ENCODE measurements around the gene CDK8.

DNA sequence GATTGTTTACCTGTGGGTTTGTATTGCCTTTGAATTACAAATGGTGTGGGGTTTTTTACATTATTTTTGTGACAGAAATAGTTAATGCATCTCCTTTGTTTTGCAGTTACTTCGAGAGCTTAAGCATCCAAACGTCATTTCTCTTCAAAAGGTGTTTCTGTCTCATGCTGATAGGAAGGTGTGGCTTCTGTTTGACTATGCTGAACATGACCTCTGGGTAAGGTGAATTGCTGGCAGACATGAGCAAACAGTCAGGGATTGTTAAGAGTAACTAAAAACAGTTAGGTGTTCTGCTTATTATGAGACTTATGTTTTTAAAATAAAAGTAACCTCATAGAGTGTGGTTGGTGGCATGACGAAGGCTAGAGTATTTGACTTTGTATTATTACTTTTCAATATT is 95.0 kb downstream of the CDK8 start:
- TF ChIP-seq OSR1 (CRISPR knock-in tag; IDR thresholded peaks at IDR 0.05) (no peak), RARB (CRISPR knock-in tag; IDR thresholded peaks at IDR 0.05) (no peak), ZNF565 (CRISPR knock-in tag; conservative IDR thresholded peaks at IDR 0.05; ENCODE audit: low read depth) (no peak), ARNTL (CRISPR knock-in tag; IDR thresholded peaks at IDR 0.05; ENCODE audit: borderline replicate concordance, low read depth) (no peak), ISL1 (CRISPR knock-in tag; IDR thresholded peaks at IDR 0.05) (no peak), GLIS3 (CRISPR knock-in tag; IDR thresholded peaks at IDR 0.05) (no peak), TSHZ2 (CRISPR knock-in tag; IDR thresholded peaks at IDR 0.05) (no peak), ZFP3 (CRISPR knock-in tag; IDR thresholded peaks at IDR 0.05) (no peak), ZNF70 (CRISPR knock-in tag; IDR thresholded peaks at IDR 0.05) (no peak), CREB5 (CRISPR knock-in tag; IDR thresholded peaks at IDR 0.05; ENCODE audit: low read depth) (no peak), ZFP30 (CRISPR knock-in tag; IDR thresholded peaks at IDR 0.05) (no peak)
- TF ChIP-seq, protein P1, sequence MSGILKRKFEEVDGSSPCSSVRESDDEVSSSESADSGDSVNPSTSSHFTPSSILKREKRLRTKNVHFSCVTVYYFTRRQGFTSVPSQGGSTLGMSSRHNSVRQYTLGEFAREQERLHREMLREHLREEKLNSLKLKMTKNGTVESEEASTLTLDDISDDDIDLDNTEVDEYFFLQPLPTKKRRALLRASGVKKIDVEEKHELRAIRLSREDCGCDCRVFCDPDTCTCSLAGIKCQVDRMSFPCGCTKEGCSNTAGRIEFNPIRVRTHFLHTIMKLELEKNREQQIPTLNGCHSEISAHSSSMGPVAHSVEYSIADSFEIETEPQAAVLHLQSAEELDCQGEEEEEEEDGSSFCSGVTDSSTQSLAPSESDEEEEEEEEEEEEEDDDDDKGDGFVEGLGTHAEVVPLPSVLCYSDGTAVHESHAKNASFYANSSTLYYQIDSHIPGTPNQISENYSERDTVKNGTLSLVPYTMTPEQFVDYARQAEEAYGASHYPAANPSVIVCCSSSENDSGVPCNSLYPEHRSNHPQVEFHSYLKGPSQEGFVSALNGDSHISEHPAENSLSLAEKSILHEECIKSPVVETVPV (CRISPR knock-in tag; IDR thresholded peaks at IDR 0.05), result no peak
- TF ChIP-seq, protein P2, sequence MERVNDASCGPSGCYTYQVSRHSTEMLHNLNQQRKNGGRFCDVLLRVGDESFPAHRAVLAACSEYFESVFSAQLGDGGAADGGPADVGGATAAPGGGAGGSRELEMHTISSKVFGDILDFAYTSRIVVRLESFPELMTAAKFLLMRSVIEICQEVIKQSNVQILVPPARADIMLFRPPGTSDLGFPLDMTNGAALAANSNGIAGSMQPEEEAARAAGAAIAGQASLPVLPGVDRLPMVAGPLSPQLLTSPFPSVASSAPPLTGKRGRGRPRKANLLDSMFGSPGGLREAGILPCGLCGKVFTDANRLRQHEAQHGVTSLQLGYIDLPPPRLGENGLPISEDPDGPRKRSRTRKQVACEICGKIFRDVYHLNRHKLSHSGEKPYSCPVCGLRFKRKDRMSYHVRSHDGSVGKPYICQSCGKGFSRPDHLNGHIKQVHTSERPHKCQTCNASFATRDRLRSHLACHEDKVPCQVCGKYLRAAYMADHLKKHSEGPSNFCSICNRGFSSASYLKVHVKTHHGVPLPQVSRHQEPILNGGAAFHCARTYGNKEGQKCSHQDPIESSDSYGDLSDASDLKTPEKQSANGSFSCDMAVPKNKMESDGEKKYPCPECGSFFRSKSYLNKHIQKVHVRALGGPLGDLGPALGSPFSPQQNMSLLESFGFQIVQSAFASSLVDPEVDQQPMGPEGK (CRISPR knock-in tag; IDR thresholded peaks at IDR 0.05; ENCODE audit: borderline replicate concordance), result no peak

Data from SK-N-SH treated with all-trans-retinoic acid at 6 μM for 48 hours (cell line).